Astrocyte (in vitro differentiated cells and primary cell): ENCODE measurements around the gene INTS6. TPM values are rescaled to one million over a fixed set of nuclear protein-coding genes. Genes with fewer than 3 reads are reported as not detected.

Experiments
- DNase-seq: peaks from one replicate; pipeline ENCODE4 v3.0.0-alpha.2; 2010; ENCODE audit warnings: low read depth
- FAIRE-seq: peaks from 2 replicates; lab custom pipeline; 2011; peaks lifted over from hg19 to GRCh38; lab: Jason Lieb, UNC
- H2AFZ ChIP-seq: 2 replicates; pipeline ENCODE4 v1.6.0; 2012; ENCODE audit warnings: low read depth, low read length, inconsistent platforms
- H3K27ac ChIP-seq: 2 replicates; pipeline ENCODE4 v1.5.1; 2011; ENCODE audit warnings: low read depth, low read length, inconsistent platforms
- H3K27me3 ChIP-seq: 2 replicates; pipeline ENCODE4 v1.6.0; 2011; ENCODE audit warnings: low read length, inconsistent platforms; ENCODE audit not compliant: insufficient read depth
- H3K36me3 ChIP-seq: 2 replicates; pipeline ENCODE4 v1.5.1; 2011; ENCODE audit warnings: low read length, inconsistent platforms; ENCODE audit not compliant: insufficient read depth
- H3K4me1 ChIP-seq: 2 replicates; pipeline ENCODE4 v1.5.1; 2011; ENCODE audit warnings: low read length, inconsistent platforms; ENCODE audit not compliant: insufficient read depth
- H3K4me2 ChIP-seq: 2 replicates; pipeline ENCODE4 v1.6.0; 2012; ENCODE audit warnings: low read length, inconsistent platforms
- H3K4me3 ChIP-seq: 2 replicates; pipeline ENCODE4 v1.5.1; 2011; ENCODE audit warnings: low read depth, mild to moderate bottlenecking, low read length, inconsistent platforms; ENCODE audit not compliant: insufficient read depth
- H3K79me2 ChIP-seq: 2 replicates; pipeline ENCODE4 v1.6.0; 2012; ENCODE audit warnings: mild to moderate bottlenecking, low read length, inconsistent platforms; ENCODE audit not compliant: insufficient read depth
- H3K9ac ChIP-seq: 2 replicates; pipeline ENCODE4 v1.6.0; 2012; ENCODE audit warnings: mild to moderate bottlenecking, low read length, inconsistent platforms
- H3K9me3 ChIP-seq: 2 replicates; pipeline ENCODE4 v1.5.1; 2012; ENCODE audit warnings: low read depth, mild to moderate bottlenecking, low read length, inconsistent platforms; ENCODE audit not compliant: insufficient read depth
- H4K20me1 ChIP-seq: 2 replicates; pipeline ENCODE4 v1.6.0; 2012; ENCODE audit warnings: low read length, inconsistent platforms; ENCODE audit not compliant: insufficient read depth
- H3K27ac Mint-ChIP-seq: one replicate; pipeline ENCODE4 v1.8.0; 2021; ENCODE audit warnings: mild to moderate bottlenecking, mixed read lengths; ENCODE audit not compliant: unreplicated experiment
- H3K27me3 Mint-ChIP-seq: one replicate; pipeline ENCODE4 v1.8.0; 2021; ENCODE audit warnings: low read depth, mixed read lengths; ENCODE audit not compliant: unreplicated experiment
- H3K36me3 Mint-ChIP-seq: one replicate; pipeline ENCODE4 v1.8.0; 2021; ENCODE audit warnings: low read depth, mixed read lengths; ENCODE audit not compliant: unreplicated experiment
- H3K4me1 Mint-ChIP-seq: one replicate; pipeline ENCODE4 v1.8.0; 2021; ENCODE audit warnings: low read depth, mixed read lengths; ENCODE audit not compliant: unreplicated experiment
- H3K4me3 Mint-ChIP-seq: one replicate; pipeline ENCODE4 v1.8.0; 2021; ENCODE audit warnings: mild to moderate bottlenecking, moderate library complexity, mixed read lengths; ENCODE audit not compliant: unreplicated experiment
- H3K9me3 Mint-ChIP-seq: one replicate; pipeline ENCODE4 v1.8.0; 2021; ENCODE audit warnings: mild to moderate bottlenecking, mixed read lengths; ENCODE audit not compliant: unreplicated experiment
- CTCF ChIP-seq: IDR thresholded peaks from 2 replicates; pipeline ENCODE4 v1.5.1; 2011; ENCODE audit warnings: low read depth, mild to moderate bottlenecking, inconsistent platforms, low read length, moderate library complexity; ENCODE audit not compliant: insufficient read depth
- EZH2 ChIP-seq: IDR thresholded peaks from 2 replicates; pipeline ENCODE4 v1.6.1; 2012; ENCODE audit warnings: mild to moderate bottlenecking, low read length, inconsistent platforms; ENCODE audit not compliant: insufficient read depth
- microRNA-seq: library from miRNA; unstranded; fragments of <30 nt; microRNA quantifications from one replicate; pipeline ENCODE4 v1.2.0, GENCODE V29; 2020
- total RNA-seq: library from RNA; stranded (reverse); gene quantifications from 2 replicates; pipeline ENCODE4 v1.2.1, GENCODE V29; 2021

The INTS6 gene
- total RNA-seq, 1 donor from 2014 or later: 47.6 TPM

GRCh38 chr13:51313619-51314018 lies 139.2 kb downstream of the INTS6 start:
- H3K27me3 ChIP-seq: peaks cover 5% of the 10 kb centered on the region
- no peak overlapping the region for H3K27ac Mint-ChIP-seq
- no peak overlapping the region for H3K4me2 ChIP-seq
- no peaks in the 10 kb centered on the region for H3K36me3 Mint-ChIP-seq
- no peak overlapping the region for H3K27ac ChIP-seq
- H4K20me1 ChIP-seq: no peaks in the 10 kb centered on the region
- no peak for DNase-seq
- no peak overlapping the region for H3K4me3 Mint-ChIP-seq
- H3K9ac ChIP-seq: no peak overlapping the region
- H3K9me3 ChIP-seq: no peaks in the 10 kb centered on the region
- H3K4me1 ChIP-seq: peaks cover 35% of the 10 kb centered on the region
- H3K27me3 Mint-ChIP-seq: peaks cover 6% of the 10 kb centered on the region
- no peaks in the 10 kb centered on the region for H3K36me3 ChIP-seq
- no peak for FAIRE-seq
- H3K4me3 ChIP-seq: no peak overlapping the region
- H2AFZ ChIP-seq: no peak overlapping the region
- no peaks in the 10 kb centered on the region for H3K9me3 Mint-ChIP-seq
- no peaks in the 10 kb centered on the region for H3K79me2 ChIP-seq
- H3K4me1 Mint-ChIP-seq: peaks cover 12% of the 10 kb centered on the region
- TF ChIP-seq EZH2 (no peak), CTCF (no peak)

DNA sequence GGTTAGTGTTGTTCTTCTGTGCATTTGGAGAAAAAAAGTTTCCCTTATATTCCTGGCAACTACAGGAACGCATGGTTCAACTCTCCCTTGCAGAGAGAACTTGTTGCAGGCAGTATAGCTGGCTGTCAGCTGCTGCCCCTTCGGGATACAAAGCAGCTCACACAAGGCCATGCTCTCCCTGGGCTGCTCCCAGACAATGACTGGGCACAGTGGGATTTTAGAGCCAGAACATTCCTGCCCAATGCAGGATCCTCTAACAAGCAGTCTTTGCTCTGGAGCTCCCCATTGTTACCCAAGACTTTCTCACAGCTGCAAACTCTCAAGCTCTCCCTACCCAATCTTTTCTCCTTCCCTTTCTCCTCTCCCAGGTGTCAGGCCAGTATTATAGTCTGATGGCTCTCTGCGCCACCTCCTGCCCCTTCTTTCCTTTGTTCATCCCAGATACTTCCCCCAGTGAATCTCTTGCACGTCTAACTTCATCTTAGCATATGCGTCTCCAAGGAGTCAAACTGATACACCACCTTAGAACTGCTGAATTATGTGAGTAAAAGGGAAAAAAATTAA lies 140.8 kb downstream of the INTS6 start:
- no peaks in the 10 kb centered on the region for H3K36me3 Mint-ChIP-seq
- DNase-seq (no peak), FAIRE-seq (no peak)
- no peak overlapping the region for H3K4me3 Mint-ChIP-seq
- no peak for TF ChIP-seq EZH2
- TF ChIP-seq CTCF: no peak
- Histone ChIP-seq H3K9ac (no peak overlapping the region), H4K20me1 (no peaks in the 10 kb centered on the region), H3K4me1 (peaks cover 23% of the 10 kb centered on the region), H3K79me2 (no peaks in the 10 kb centered on the region), H3K4me2 (no peak overlapping the region), H2AFZ (no peak overlapping the region), H3K27me3 (peaks cover 5% of the 10 kb centered on the region), H3K4me3 (no peak overlapping the region), H3K9me3 (no peaks in the 10 kb centered on the region), H3K36me3 (no peaks in the 10 kb centered on the region), H3K27ac (no peak overlapping the region)
- H3K27me3 Mint-ChIP-seq: peaks cover 6% of the 10 kb centered on the region
- no peaks in the 10 kb centered on the region for H3K9me3 Mint-ChIP-seq
- no peak overlapping the region for H3K27ac Mint-ChIP-seq
- H3K4me1 Mint-ChIP-seq: peaks cover 12% of the 10 kb centered on the region

Small RNAs within 50 kb of the gene (microRNA-seq; reads per million reads assigned to microRNA genes)
- not detected for gene MIR5693

Other genes with a start within 250 kb of the INTS6 start
- gene FAM124A, start 230.6 kb downstream of the INTS6 start, total RNA-seq: 0.96 and 1.1 TPM in 2 replicates
- not detected in 2 replicates for gene SERPINE3, start 113.3 kb downstream of the INTS6 start, total RNA-seq
- 16.2 and 16.3 TPM in 2 replicates for gene WDFY2, start 131.4 kb upstream of the INTS6 start, total RNA-seq